22Rv1 (cell line): Measurements from ENCODE around the gene KRT3.
"Not testable (repeated sequence)": the region's sequence is repeated elsewhere in the genome, so short reads cannot be mapped to it uniquely, and the experiment has no call there.

Experiments
- ZFX ChIP-seq: fragments of 450-650 bp; IDR thresholded peaks from 2 replicates; pipeline ENCODE4 v1.6.1; 2017; ENCODE audit warnings: antibody characterized with exemption, borderline replicate concordance
- TF ChIP-seq, protein P1 (sequence below): fragments of 450-650 bp; IDR thresholded peaks from 2 replicates; pipeline ENCODE4 v1.5.1; 2017; ENCODE audit warnings: mild to moderate bottlenecking

DNA sequence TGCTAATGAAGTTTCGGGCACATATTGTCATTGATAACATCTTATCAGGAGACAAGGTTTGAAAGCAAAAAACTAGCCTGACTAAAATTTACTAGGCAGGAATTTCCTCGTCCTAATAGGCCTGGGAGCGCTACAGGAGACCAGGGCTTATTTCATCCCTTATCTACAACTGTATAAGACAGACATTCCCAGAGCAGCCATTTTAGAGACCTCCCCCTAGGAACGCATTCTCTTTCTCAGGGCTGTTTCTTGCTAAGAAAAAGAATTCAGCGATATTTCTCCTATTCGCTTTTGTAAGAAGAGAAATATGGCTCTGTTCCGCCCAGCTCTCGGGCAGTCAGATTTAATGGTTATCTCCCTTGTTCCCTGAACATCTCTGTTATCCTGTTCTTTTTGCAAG lies 34.7 kb downstream of the KRT3 start:
- TF ChIP-seq, protein P1, sequence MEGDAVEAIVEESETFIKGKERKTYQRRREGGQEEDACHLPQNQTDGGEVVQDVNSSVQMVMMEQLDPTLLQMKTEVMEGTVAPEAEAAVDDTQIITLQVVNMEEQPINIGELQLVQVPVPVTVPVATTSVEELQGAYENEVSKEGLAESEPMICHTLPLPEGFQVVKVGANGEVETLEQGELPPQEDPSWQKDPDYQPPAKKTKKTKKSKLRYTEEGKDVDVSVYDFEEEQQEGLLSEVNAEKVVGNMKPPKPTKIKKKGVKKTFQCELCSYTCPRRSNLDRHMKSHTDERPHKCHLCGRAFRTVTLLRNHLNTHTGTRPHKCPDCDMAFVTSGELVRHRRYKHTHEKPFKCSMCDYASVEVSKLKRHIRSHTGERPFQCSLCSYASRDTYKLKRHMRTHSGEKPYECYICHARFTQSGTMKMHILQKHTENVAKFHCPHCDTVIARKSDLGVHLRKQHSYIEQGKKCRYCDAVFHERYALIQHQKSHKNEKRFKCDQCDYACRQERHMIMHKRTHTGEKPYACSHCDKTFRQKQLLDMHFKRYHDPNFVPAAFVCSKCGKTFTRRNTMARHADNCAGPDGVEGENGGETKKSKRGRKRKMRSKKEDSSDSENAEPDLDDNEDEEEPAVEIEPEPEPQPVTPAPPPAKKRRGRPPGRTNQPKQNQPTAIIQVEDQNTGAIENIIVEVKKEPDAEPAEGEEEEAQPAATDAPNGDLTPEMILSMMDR: not testable (repeated sequence)
- TF ChIP-seq ZFX: not testable (repeated sequence)
